GM20000 (cell line): ENCODE data around the gene STARD8.
"Not testable (repeated sequence)": the region's sequence is repeated elsewhere in the genome, so short reads cannot be mapped to it uniquely, and the experiment has no call there.

Source experiments
- DNase-seq: peaks from one replicate; pipeline ENCODE4 v3.0.0; 2012; ENCODE audit warnings: low spot score
- CTCF ChIP-seq: IDR thresholded peaks from 2 replicates; pipeline ENCODE4 v1.5.1; 2012; ENCODE audit warnings: mild to moderate bottlenecking, control low read depth; ENCODE audit errors: extremely low read depth, missing control alignments

Gene STARD8

GRCh38 chrX:68651110-68651509 lies 3.6 kb downstream of the STARD8 start:
- no peak for TF ChIP-seq CTCF
- DNase-seq: no peak

- no peak for DNase-seq
Observed at GRCh38 chrX:68652326-68653170, 5.1 kb downstream of the STARD8 start.

GRCh38 chrX:68654693-68655092 lies 7.2 kb downstream of the STARD8 start:
- TF ChIP-seq CTCF: no peak
- no peak for DNase-seq

More at GRCh38 chrX:68652326-68653170, 5.1 kb downstream of the STARD8 start:
- TF ChIP-seq CTCF: no peak

GRCh38 chrX:68656473-68656872 lies 9.0 kb downstream of the STARD8 start:
- not testable (repeated sequence) for DNase-seq

GRCh38 chrX:68658530-68658929 lies 11.1 kb downstream of the STARD8 start:
- no peak for TF ChIP-seq CTCF
- DNase-seq: no peak

- no peak for TF ChIP-seq CTCF
- DNase-seq: no peak
Observed at GRCh38 chrX:68659385-68659784, 11.9 kb downstream of the STARD8 start.

- no peak for DNase-seq
- TF ChIP-seq CTCF: no peak
Observed at GRCh38 chrX:68659786-68660185, 12.3 kb downstream of the STARD8 start.

- TF ChIP-seq CTCF: no peak
- no peak for DNase-seq
Observed at GRCh38 chrX:68660746-68661145, 13.3 kb downstream of the STARD8 start.
